ACC112 (cell line): ENCODE measurements around the gene CEP135.

ENCODE experiments used
- H2AFZ ChIP-seq: fragments of 200-600 bp; sonication (generic); one replicate; pipeline ENCODE4 v1.6.0; 2017; ENCODE audit warnings: antibody characterized with exemption, low read length; ENCODE audit not compliant: unreplicated experiment
- H3K27ac ChIP-seq: fragments of 200-600 bp; sonication (generic); 2 replicates; pipeline ENCODE4 v1.5.1; 2014; ENCODE audit warnings: low read depth, mild to moderate bottlenecking, antibody characterized with exemption, low read length, moderate library complexity
- H3K27me3 ChIP-seq: fragments of 200-600 bp; sonication (generic); 2 replicates; pipeline ENCODE4 v1.6.1; 2014; ENCODE audit warnings: mild to moderate bottlenecking, antibody characterized with exemption, low read length, moderate library complexity, mixed read lengths; ENCODE audit not compliant: insufficient read depth
- H3K36me3 ChIP-seq: fragments of 200-600 bp; sonication (generic); 2 replicates; pipeline ENCODE4 v1.6.1; 2016; ENCODE audit warnings: mild to moderate bottlenecking, antibody characterized with exemption, low read length, moderate library complexity, mixed read lengths; ENCODE audit not compliant: insufficient read depth
- H3K4me1 ChIP-seq: fragments of 200-600 bp; sonication (generic); one replicate; pipeline ENCODE4 v1.6.1; 2016; ENCODE audit warnings: low read length, mixed read lengths; ENCODE audit not compliant: insufficient read depth, unreplicated experiment, control insufficient read depth
- H3K4me3 ChIP-seq: fragments of 200-600 bp; sonication (generic); 2 replicates; pipeline ENCODE4 v1.5.1; 2014; ENCODE audit warnings: mild to moderate bottlenecking, low read depth, low read length
- H3K79me2 ChIP-seq: fragments of 200-600 bp; sonication (generic); one replicate; pipeline ENCODE4 v1.6.0; 2016; ENCODE audit warnings: low read length; ENCODE audit not compliant: control insufficient read depth, unreplicated experiment, insufficient read depth

Gene CEP135

DNA sequence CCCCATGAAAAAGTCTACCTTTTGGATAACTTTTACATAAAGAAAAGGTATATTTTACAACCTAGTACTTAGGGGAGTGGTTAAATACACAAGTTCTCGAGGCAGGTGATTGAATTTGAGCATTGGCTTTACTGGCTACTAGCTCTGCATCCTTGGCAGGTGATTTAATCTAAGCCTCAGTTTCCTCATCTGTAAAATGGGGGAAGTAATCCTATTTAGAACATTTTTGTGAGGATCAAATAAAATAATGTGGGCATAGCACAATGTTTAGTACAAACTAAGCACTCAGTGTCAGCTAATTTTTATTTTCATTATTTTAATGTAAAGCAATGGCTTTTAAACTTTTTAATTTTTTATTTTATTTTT lies 102.9 kb downstream of the CEP135 start:
- Histone ChIP-seq H3K36me3 (no peaks in the 10 kb centered on the region), H3K27me3 (peaks cover 31% of the 10 kb centered on the region), H3K4me1 (no peaks in the 10 kb centered on the region), H3K4me3 (no peak overlapping the region), H3K27ac (no peak overlapping the region), H2AFZ (no peak overlapping the region), H3K79me2 (no peaks in the 10 kb centered on the region)

GRCh38 chr4:56052481-56052880 lies 103.7 kb downstream of the CEP135 start:
- Histone ChIP-seq H3K27ac (no peak overlapping the region), H3K4me1 (no peaks in the 10 kb centered on the region), H3K4me3 (no peak overlapping the region), H3K79me2 (no peaks in the 10 kb centered on the region), H3K27me3 (peaks cover 31% of the 10 kb centered on the region), H3K36me3 (no peaks in the 10 kb centered on the region), H2AFZ (no peak overlapping the region)

DNA sequence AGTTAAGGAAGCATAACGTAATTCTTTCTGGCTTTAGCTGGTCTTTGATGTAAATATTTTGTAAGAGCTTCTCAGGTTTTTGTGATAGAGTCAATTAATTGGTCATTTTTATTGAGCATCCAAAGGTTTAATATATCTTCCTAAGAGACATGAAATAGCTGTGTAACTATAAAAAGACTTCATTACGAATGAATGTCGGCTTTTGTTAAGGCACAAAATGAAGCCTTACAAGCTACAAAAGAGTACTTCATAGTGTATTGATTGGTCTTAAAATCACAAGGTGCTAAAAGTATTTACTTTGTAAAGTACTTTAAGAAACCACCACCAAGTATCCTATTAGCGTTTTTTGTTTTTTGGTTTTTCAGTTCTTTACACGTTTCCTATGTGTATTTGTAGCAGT lies 104.2 kb downstream of the CEP135 start:
- no peak overlapping the region for H2AFZ ChIP-seq
- H3K4me1 ChIP-seq, result no peaks in the 10 kb centered on the region
- H3K4me3 ChIP-seq, result no peak overlapping the region
- peaks cover 31% of the 10 kb centered on the region for H3K27me3 ChIP-seq
- no peaks in the 10 kb centered on the region for H3K79me2 ChIP-seq
- no peaks in the 10 kb centered on the region for H3K36me3 ChIP-seq
- H3K27ac ChIP-seq, result no peak overlapping the region

DNA sequence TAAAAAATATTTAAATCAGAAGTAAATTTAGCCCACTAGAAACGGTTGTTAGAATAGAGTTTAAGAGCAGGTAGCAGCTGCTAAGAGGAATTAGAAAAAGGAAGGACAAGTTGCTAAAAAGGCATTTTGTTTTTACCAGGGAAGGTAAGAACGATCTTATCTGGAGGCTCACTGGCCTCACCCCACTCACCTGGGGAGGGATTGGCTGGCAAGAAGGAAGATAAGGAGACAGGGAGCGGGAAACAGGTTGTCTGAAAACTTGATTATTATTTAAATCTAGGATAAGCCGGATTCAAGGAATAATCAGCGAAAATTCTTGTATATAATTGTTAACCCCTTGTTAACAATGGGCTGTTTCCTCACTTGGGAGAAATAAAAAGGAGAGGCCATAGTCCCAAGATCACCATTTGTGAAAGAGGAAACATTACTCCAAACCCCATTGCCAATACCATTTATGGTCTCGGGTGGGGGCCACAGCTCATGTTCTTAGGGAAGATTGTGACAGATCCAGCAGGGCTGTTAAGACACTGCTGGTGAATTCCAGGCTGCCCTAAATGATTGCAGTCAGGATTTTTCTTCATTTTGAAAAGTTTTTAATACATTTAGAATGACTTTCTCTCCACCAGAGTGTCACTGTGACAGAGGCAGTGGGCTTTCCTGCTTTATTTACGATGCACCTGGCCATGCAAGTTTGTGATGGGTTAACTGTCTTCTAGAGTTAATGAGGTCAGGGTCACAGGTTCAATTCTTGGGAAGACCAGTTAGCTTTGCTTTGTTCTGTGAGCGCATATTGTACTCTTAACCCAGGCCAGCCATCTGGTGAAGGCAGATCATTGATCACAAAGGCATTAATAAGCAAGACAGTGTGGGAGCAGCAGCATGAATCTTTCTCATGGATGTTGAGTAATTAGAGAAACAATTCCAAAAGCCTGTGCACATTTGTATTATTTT lies 106.6 kb downstream of the CEP135 start:
- H3K4me3 ChIP-seq, result no peak overlapping the region
- no peaks in the 10 kb centered on the region for H3K4me1 ChIP-seq
- H3K27ac ChIP-seq, result no peak overlapping the region
- no peaks in the 10 kb centered on the region for H3K36me3 ChIP-seq
- H3K79me2 ChIP-seq, result no peaks in the 10 kb centered on the region
- H3K27me3 ChIP-seq, result peaks cover 33% of the 10 kb centered on the region
- no peak overlapping the region for H2AFZ ChIP-seq

- Histone ChIP-seq H3K27me3 (peaks cover 32% of the 10 kb centered on the region), H3K4me3 (no peak overlapping the region), H3K27ac (no peak overlapping the region), H3K4me1 (no peaks in the 10 kb centered on the region), H2AFZ (no peak overlapping the region), H3K79me2 (no peaks in the 10 kb centered on the region), H3K36me3 (no peaks in the 10 kb centered on the region)
These were observed 107.2 kb downstream of the CEP135 start for GRCh38 chr4:56055991-56056390.

GRCh38 chr4:56058555-56058954 lies 109.8 kb downstream of the CEP135 start:
- peaks cover 40% of the 10 kb centered on the region for H3K27me3 ChIP-seq
- no peaks in the 10 kb centered on the region for H3K4me1 ChIP-seq
- no peak overlapping the region for H2AFZ ChIP-seq
- H3K79me2 ChIP-seq, result no peaks in the 10 kb centered on the region
- no peaks in the 10 kb centered on the region for H3K36me3 ChIP-seq
- no peak overlapping the region for H3K27ac ChIP-seq
- no peak overlapping the region for H3K4me3 ChIP-seq

GRCh38 chr4:56060036-56060435 lies 111.3 kb downstream of the CEP135 start:
- Histone ChIP-seq H3K36me3 (no peaks in the 10 kb centered on the region), H3K27me3 (peaks cover 52% of the 10 kb centered on the region), H3K4me1 (no peaks in the 10 kb centered on the region), H3K27ac (no peak overlapping the region), H3K79me2 (no peaks in the 10 kb centered on the region), H3K4me3 (no peak overlapping the region), H2AFZ (no peak overlapping the region)

- peaks cover 67% of the 10 kb centered on the region for H3K27me3 ChIP-seq
- H3K4me1 ChIP-seq, result no peaks in the 10 kb centered on the region
These were observed 113.4 kb downstream of the CEP135 start for GRCh38 chr4:56062106-56062505.

GRCh38 chr4:56062526-56063145 lies 113.9 kb downstream of the CEP135 start:
- no peak overlapping the region for H2AFZ ChIP-seq
- H3K79me2 ChIP-seq, result no peaks in the 10 kb centered on the region
- no peak overlapping the region for H3K27ac ChIP-seq
- H3K27me3 ChIP-seq, result peaks cover 70% of the 10 kb centered on the region
- no peaks in the 10 kb centered on the region for H3K36me3 ChIP-seq
- H3K4me3 ChIP-seq, result no peak overlapping the region
- no peaks in the 10 kb centered on the region for H3K4me1 ChIP-seq

More at GRCh38 chr4:56062106-56062505, 113.4 kb downstream of the CEP135 start:
- H3K36me3 ChIP-seq, result no peaks in the 10 kb centered on the region
- H2AFZ ChIP-seq, result no peak overlapping the region
- H3K27ac ChIP-seq, result no peak overlapping the region
- H3K79me2 ChIP-seq, result no peaks in the 10 kb centered on the region
- H3K4me3 ChIP-seq, result no peak overlapping the region

DNA sequence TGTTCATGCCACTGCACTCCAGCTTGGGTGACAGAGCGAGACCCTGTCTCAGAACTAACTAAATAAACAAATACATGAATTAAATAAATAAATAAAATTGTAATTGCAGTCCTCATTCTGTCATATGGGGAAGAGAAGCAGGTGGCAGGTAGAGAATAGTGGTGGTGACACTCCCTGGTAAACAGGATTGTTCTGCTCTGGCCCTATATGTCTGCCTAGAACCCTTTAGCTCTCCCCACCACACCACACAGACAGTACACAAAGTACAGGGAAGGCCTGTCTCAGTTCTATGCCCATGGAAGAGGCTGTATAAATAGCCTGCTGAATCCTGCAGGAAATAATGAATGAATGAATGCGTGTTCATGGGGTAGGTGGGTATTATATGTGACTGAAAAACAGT lies 117.7 kb downstream of the CEP135 start:
- H3K27ac ChIP-seq, result no peak overlapping the region
- no peak overlapping the region for H3K4me3 ChIP-seq
- no peaks in the 10 kb centered on the region for H3K36me3 ChIP-seq
- H3K79me2 ChIP-seq, result no peaks in the 10 kb centered on the region
- no peaks in the 10 kb centered on the region for H3K4me1 ChIP-seq
- H2AFZ ChIP-seq, result no peak overlapping the region
- H3K27me3 ChIP-seq, result peaks cover 70% of the 10 kb centered on the region

DNA sequence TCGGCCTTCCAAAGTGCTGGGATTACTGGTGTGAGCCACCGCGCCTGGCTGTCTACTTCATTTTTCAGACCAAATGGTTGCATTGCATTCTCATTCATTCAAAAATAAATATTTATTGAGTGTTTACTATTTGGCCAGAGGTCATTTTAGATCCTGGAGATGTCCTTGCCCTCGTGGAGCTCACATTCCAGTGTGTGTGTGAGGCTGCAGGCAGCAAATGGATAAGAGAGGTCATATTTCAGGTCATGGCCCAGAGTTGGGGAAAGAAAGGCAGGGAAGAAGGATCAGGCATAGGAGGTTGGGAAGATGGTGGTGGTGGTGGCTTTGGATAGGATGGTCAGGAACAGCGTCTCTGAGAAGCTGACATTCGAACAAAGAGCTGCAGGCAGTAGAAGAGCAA lies 119.1 kb downstream of the CEP135 start:
- Histone ChIP-seq H3K27me3 (peaks cover 61% of the 10 kb centered on the region), H3K36me3 (no peaks in the 10 kb centered on the region), H3K4me1 (no peaks in the 10 kb centered on the region), H2AFZ (no peak overlapping the region), H3K4me3 (no peak overlapping the region), H3K27ac (no peak overlapping the region), H3K79me2 (no peaks in the 10 kb centered on the region)
